Mesenchymal stem cell (in vitro differentiated cells and primary cell): ENCODE data around the gene STRADA.

Source experiments
- DNase-seq: peaks from one replicate; pipeline ENCODE4 v3.0.0-alpha.2; 2013
- H2AFZ ChIP-seq: one replicate; pipeline ENCODE4 v1.6.1; 2013; ENCODE audit warnings: low read depth, mild to moderate bottlenecking, control low read depth, inconsistent platforms, low read length, moderate library complexity
- H2AK5ac ChIP-seq: 2 replicates; pipeline ENCODE4 v1.6.1; 2013; ENCODE audit warnings: low read length, moderate library complexity, mild to moderate bottlenecking, inconsistent platforms; ENCODE audit not compliant: severe bottlenecking
- H2BK120ac ChIP-seq: one replicate; pipeline ENCODE4 v1.6.1; 2013; ENCODE audit warnings: low read depth, mild to moderate bottlenecking, inconsistent platforms, low read length, moderate library complexity
- H2BK12ac ChIP-seq, 2 experiments: one replicate each; pipeline ENCODE4 v1.6.1; 2013; ENCODE audit warnings: inconsistent platforms in 2 of 2, low read length in 2 of 2, mild to moderate bottlenecking in 2 of 2, moderate library complexity in 2 of 2, control low read depth in 1 of 2
- H2BK15ac ChIP-seq: one replicate; pipeline ENCODE4 v1.6.1; 2013; ENCODE audit warnings: mild to moderate bottlenecking, low read depth, inconsistent platforms; ENCODE audit not compliant: poor library complexity, severe bottlenecking
- H2BK5ac ChIP-seq: 2 replicates; pipeline ENCODE4 v1.6.1; 2013; ENCODE audit warnings: low read depth, mild to moderate bottlenecking, low read length, control low read depth, inconsistent platforms; ENCODE audit not compliant: poor library complexity, severe bottlenecking
- H3K14ac ChIP-seq, 2 experiments: one replicate each; pipeline ENCODE4 v1.6.1; 2013; ENCODE audit warnings: inconsistent platforms in 2 of 2, low read length in 2 of 2, control low read depth in 1 of 2, mild to moderate bottlenecking in 1 of 2, moderate library complexity in 1 of 2
- H3K18ac ChIP-seq, 2 experiments: one replicate each; pipeline ENCODE4 v1.6.1; 2013; ENCODE audit warnings: inconsistent platforms in 2 of 2, low read length in 2 of 2, control low read depth in 1 of 2, low read depth in 1 of 2, mild to moderate bottlenecking in 1 of 2
- H3K23ac ChIP-seq, 2 experiments: one replicate each; pipeline ENCODE4 v1.6.1; 2013; ENCODE audit warnings: inconsistent platforms in 2 of 2, low read length in 2 of 2, mild to moderate bottlenecking in 2 of 2, moderate library complexity in 2 of 2, control low read depth in 1 of 2
- H3K27ac ChIP-seq: 2 replicates; pipeline ENCODE4 v1.5.1; 2013; ENCODE audit warnings: mild to moderate bottlenecking, moderate library complexity, low read length, control low read depth, inconsistent platforms; ENCODE audit not compliant: poor library complexity, severe bottlenecking
- H3K27me3 ChIP-seq, 2 experiments: 2 replicates each; pipeline versions ENCODE4 v1.6.1 to v1.7.0; 2013; ENCODE audit warnings: low read length in 2 of 2, mild to moderate bottlenecking in 2 of 2, moderate library complexity in 2 of 2, control low read depth in 1 of 2, inconsistent platforms in 1 of 2; ENCODE audit not compliant: control insufficient read depth in 1 of 2, insufficient read depth in 1 of 2
- H3K36me3 ChIP-seq, 2 experiments: 2 replicates each; pipeline versions ENCODE4 v1.6.1 to v1.7.0; 2013; ENCODE audit warnings: low read length in 2 of 2, control low read depth in 1 of 2, inconsistent platforms in 1 of 2, low read depth in 1 of 2, mild to moderate bottlenecking in 1 of 2; ENCODE audit not compliant: insufficient read depth in 2 of 2, control insufficient read depth in 1 of 2
- H3K4ac ChIP-seq, 2 experiments: one replicate each; pipeline ENCODE4 v1.6.1; 2013; ENCODE audit warnings: inconsistent platforms in 2 of 2, low read length in 2 of 2, mild to moderate bottlenecking in 2 of 2, moderate library complexity in 2 of 2, control low read depth in 1 of 2, low read depth in 1 of 2
- H3K4me1 ChIP-seq: 2 replicates; pipeline ENCODE4 v1.6.1; 2013; ENCODE audit warnings: low read depth, low read length, control low read depth; ENCODE audit not compliant: control insufficient read depth, insufficient read depth
- H3K4me2 ChIP-seq: 2 replicates; pipeline ENCODE4 v1.6.1; 2013; ENCODE audit warnings: low read length, mild to moderate bottlenecking, inconsistent platforms; ENCODE audit not compliant: poor library complexity, severe bottlenecking
- H3K4me3 ChIP-seq, 2 experiments: 2 replicates each; pipeline versions ENCODE4 v1.5.1 to v1.7.0; 2013; ENCODE audit warnings: low read length in 2 of 2, mild to moderate bottlenecking in 2 of 2, control low read depth in 1 of 2, low read depth in 1 of 2; ENCODE audit not compliant: insufficient read depth in 1 of 2
- H3K79me1 ChIP-seq: replicated peaks from 2 replicates; pipeline ENCODE4 v1.6.1; 2013; ENCODE audit warnings: mild to moderate bottlenecking, control low read depth, low read length, inconsistent platforms; ENCODE audit not compliant: poor library complexity, severe bottlenecking
- H3K9ac ChIP-seq: 2 replicates; pipeline ENCODE4 v1.7.0; 2013; ENCODE audit warnings: mild to moderate bottlenecking, low read length, moderate library complexity
- H3K9me3 ChIP-seq: 2 replicates; pipeline ENCODE4 v1.7.0; 2013; ENCODE audit warnings: mild to moderate bottlenecking, low read length; ENCODE audit not compliant: control insufficient read depth
- H4K8ac ChIP-seq: one replicate; pipeline ENCODE4 v1.6.1; 2013; ENCODE audit warnings: inconsistent platforms, mild to moderate bottlenecking, low read length, moderate library complexity
- H4K91ac ChIP-seq: one replicate; pipeline ENCODE4 v1.6.1; 2013; ENCODE audit warnings: mild to moderate bottlenecking, low read length, inconsistent platforms
- WGBS: methylation state at CpG from one replicate; pipeline ENCODE4 v1.1.7; 2013; ENCODE audit warnings: mixed read lengths; 5-methylcytosine and 5-hydroxymethylcytosine counted together

STRADA gene

DNA sequence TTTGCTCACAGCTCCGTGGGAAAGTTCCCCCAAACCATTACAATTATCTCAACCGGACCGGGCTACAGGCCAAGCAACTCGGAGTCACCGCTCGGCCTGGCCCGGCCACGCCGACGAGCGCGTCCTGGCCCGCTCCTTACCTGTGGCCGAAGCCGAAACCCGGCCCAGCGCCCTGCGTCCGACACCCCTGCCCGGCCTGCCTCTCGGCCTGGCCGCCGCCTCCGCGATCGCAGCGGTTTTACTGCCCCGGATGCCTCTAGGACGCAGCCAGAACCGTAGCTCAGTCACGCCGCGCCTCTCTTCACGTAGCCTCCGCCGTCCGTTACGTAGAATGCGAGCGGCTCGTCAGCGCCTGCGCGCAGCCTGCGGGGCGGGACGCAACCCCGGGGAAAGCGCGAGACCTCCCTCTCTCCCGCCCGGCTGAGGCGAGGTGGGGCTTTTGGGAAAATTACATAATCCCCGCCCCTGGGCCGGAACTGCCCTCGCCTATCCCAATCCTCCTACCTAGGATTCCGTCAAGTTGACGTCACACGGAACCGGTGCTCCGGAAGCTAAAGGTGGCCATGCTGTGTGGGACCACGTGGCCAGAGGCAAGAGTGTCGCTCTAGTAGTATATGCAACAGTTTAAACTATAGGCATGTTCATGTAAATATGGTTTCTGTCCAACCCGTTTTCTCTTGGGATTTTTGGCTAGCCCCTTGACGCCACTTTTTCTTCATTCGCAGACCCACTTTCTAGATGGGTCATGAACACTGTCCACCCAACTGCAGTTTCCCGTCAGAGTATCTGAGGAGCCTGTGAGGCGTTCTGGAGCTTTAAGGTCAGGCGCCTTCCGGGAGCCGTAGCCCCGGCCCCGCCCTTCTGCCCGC lies 31.9 kb upstream of the STRADA start, which contains the start of gene CCDC47:
Gene CCDC47, minus strand, starts transcription at position 326 of the 869 bp plus-strand sequence. CDS start 7,422 bp downstream, outside the sequence.
- Histone ChIP-seq H3K9ac (peak within 1 kb of the TSS; percentile 97), H3K4ac (peak within 1 kb of the TSS; percentile 82 to 92), H3K36me3 (peaks cover 7 to 25% of the 10 kb centered on the region in 2 experiments), H2BK5ac (peak within 1 kb of the TSS; percentile 98), H3K18ac (peak within 1 kb of the TSS; percentile 94 to 96), H2BK12ac (peak within 1 kb of the TSS; percentile 18 to 60), H4K91ac (peak within 1 kb of the TSS; percentile 85), H3K23ac (peak within 1 kb of the TSS in 1 of 2 experiments; percentile 100), H3K4me2 (peak within 1 kb of the TSS; percentile 92), H3K9me3 (no peaks in the 10 kb centered on the region), H2BK15ac (peak within 1 kb of the TSS; percentile 30), H3K4me3 (peak within 1 kb of the TSS; percentile 97 to 98), H2BK120ac (peak within 1 kb of the TSS; percentile 82), H2AFZ (peak within 1 kb of the TSS; percentile 94), H3K14ac (peak within 1 kb of the TSS in 1 of 2 experiments; percentile 99), H3K27ac (peak within 1 kb of the TSS; percentile 100), H4K8ac (peak within 1 kb of the TSS; percentile 91), H3K27me3 (no peaks in the 10 kb centered on the region), H2AK5ac (peak within 1 kb of the TSS; percentile 99), H3K79me1 (no peaks in the 10 kb centered on the region), H3K4me1 (peaks cover 3% of the 10 kb centered on the region)
- WGBS: 1% methylated on average over 61 of the region's 74 CpGs
- DNase-seq: peak; percentile 100

DNA sequence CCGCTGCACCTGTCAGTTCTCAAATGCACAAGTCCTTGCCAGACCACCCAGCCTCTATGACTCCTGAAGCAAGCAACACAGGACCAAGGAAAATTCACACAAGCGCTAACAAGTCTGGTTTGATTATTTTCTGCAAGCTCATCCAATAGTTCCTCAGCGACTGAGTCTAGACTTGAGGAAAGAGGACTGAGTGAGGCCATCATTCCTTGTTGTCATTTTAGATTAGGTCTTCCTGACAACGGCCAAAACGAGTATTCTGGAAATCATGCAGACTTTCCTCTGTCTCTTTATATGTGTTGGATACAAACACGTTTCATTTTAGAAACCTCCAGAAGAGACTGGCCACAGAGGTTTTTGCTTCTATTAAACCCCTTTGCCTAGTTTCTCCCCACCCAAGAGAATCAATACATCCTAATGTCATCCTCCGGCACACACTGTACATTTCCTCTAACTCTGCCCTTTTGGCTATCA lies 31.2 kb upstream of the STRADA start:
- Histone ChIP-seq H3K9me3 (no peaks in the 10 kb centered on the region), H2AFZ (peak overlapping the region; percentile 94), H2BK15ac (no peak overlapping the region), H4K91ac (no peak overlapping the region), H2BK5ac (no peak overlapping the region), H3K4ac (peak overlapping the region; percentile 82 to 91), H2AK5ac (no peak overlapping the region), H3K14ac (no peak overlapping the region), H3K18ac (peak overlapping the region; percentile 94 to 96), H3K9ac (peak overlapping the region; percentile 97), H3K36me3 (peaks cover 7 to 20% of the 10 kb centered on the region in 2 experiments), H3K23ac (no peak overlapping the region), H3K4me2 (peak overlapping the region; percentile 67), H3K4me3 (peak overlapping the region; percentile 94 to 98), H3K4me1 (peaks cover 3% of the 10 kb centered on the region), H2BK12ac (no peak overlapping the region), H3K27ac (peak overlapping the region; percentile 74), H2BK120ac (no peak overlapping the region), H4K8ac (peak overlapping the region; percentile 88), H3K27me3 (no peaks in the 10 kb centered on the region), H3K79me1 (no peaks in the 10 kb centered on the region)
- peak; percentile 57 for DNase-seq
- 7% methylated on average over 7 of the region's 7 CpGs for WGBS

DNA sequence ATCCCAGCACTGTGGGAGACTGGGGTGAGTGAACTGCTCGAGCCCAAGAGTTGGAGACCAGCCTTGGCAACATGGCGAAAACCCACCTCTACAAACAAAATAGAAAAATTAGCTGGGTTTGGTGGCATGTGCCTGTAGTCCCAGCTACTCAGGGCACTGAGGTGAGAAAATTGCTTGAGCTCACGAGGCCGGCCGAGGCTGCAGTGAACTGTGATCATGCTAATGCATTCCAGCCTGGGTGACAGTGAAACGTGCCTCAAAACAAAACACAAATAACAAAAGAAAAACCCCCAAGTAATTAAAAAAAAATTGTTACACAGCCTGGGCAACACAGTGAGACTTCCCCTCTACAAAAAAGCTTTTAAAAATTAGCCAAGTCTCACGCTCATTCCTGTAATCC lies 26.8 kb upstream of the STRADA start:
- no peak overlapping the region for H4K91ac ChIP-seq
- H2BK12ac ChIP-seq: no peak overlapping the region
- H3K27me3 ChIP-seq: no peaks in the 10 kb centered on the region
- H3K79me1 ChIP-seq: peaks cover 4% of the 10 kb centered on the region
- no peak overlapping the region for H4K8ac ChIP-seq
- H3K14ac ChIP-seq: no peak overlapping the region
- H3K4me3 ChIP-seq: no peak overlapping the region
- WGBS: 95% methylated on average over 6 of the region's 7 CpGs
- H2BK120ac ChIP-seq: no peak overlapping the region
- no peak overlapping the region for H3K4me2 ChIP-seq
- H3K23ac ChIP-seq: no peak overlapping the region
- H3K36me3 ChIP-seq: peaks cover 7 to 35% of the 10 kb centered on the region in 2 experiments
- H3K27ac ChIP-seq: no peak overlapping the region
- no peak for DNase-seq
- H3K9me3 ChIP-seq: no peaks in the 10 kb centered on the region
- no peak overlapping the region for H2AFZ ChIP-seq
- no peak overlapping the region for H2BK5ac ChIP-seq
- H2BK15ac ChIP-seq: no peak overlapping the region
- no peak overlapping the region for H3K18ac ChIP-seq
- peaks cover 2% of the 10 kb centered on the region for H3K4me1 ChIP-seq
- no peak overlapping the region for H3K4ac ChIP-seq
- no peak overlapping the region for H3K9ac ChIP-seq
- no peak overlapping the region for H2AK5ac ChIP-seq

DNA sequence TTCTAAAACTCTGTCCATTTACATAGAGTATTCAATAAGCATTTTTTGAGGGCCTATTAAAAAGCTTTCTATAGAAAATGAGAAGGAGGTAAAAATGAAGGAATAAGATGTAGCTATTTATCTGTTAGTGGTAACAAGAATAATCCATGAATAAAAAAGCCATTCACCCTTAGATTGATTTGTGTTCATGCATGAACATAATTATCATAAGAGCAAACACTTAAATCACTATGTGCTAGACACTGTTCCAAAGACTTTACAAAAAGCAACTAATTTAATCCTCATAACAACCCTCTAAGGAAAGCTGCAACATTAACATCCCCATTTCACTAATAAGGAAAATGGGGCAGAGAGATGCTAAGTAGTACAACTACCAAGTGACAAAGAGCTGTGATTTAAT lies 25.2 kb upstream of the STRADA start:
- Histone ChIP-seq H3K4me1 (peaks cover 2% of the 10 kb centered on the region), H3K4me2 (no peak overlapping the region), H3K4me3 (no peak overlapping the region), H3K27me3 (no peaks in the 10 kb centered on the region), H4K8ac (no peak overlapping the region), H3K9me3 (no peaks in the 10 kb centered on the region), H3K23ac (no peak overlapping the region), H3K36me3 (peaks cover 15 to 52% of the 10 kb centered on the region in 2 experiments), H2AFZ (no peak overlapping the region), H3K14ac (no peak overlapping the region), H2BK12ac (no peak overlapping the region), H2AK5ac (no peak overlapping the region), H3K9ac (no peak overlapping the region), H3K27ac (no peak overlapping the region), H3K79me1 (peaks cover 11% of the 10 kb centered on the region), H4K91ac (no peak overlapping the region), H3K18ac (no peak overlapping the region), H2BK120ac (no peak overlapping the region), H2BK5ac (no peak overlapping the region), H3K4ac (no peak overlapping the region), H2BK15ac (no peak overlapping the region)
- DNase-seq: no peak
